Duodenal mucosa (tissue), 2 donors: Measurements from ENCODE around the gene PAQR7.
A peak's percentile ranks its signal among the peaks of the same experiment; 100 is the strongest.

ENCODE experiments used
- H3K27ac ChIP-seq: one replicate; pipeline ENCODE4 v1.7.0; 2013; ENCODE audit warnings: low read depth, low read length
- H3K27me3 ChIP-seq, 2 donors: one replicate each; pipeline ENCODE4 v1.7.0; 2013; ENCODE audit warnings: low read length in 2 of 2, control low read depth in 1 of 2; ENCODE audit not compliant: insufficient read depth in 2 of 2, control insufficient read depth in 1 of 2
- H3K36me3 ChIP-seq, 2 donors: one replicate each; pipeline ENCODE4 v1.7.0; 2013; ENCODE audit warnings: low read length in 2 of 2, control low read depth in 1 of 2; ENCODE audit not compliant: insufficient read depth in 2 of 2, control insufficient read depth in 1 of 2
- H3K4me1 ChIP-seq, 2 donors: one replicate each; pipeline ENCODE4 v1.7.0; 2013; ENCODE audit warnings: low read length in 2 of 2, control low read depth in 1 of 2; ENCODE audit not compliant: insufficient read depth in 2 of 2, control insufficient read depth in 1 of 2
- H3K4me3 ChIP-seq, 2 donors: one replicate each; pipeline ENCODE4 v1.7.0; 2013; ENCODE audit warnings: low read length in 2 of 2, low read depth in 1 of 2
- H3K9ac ChIP-seq, 2 donors: one replicate each; pipeline ENCODE4 v1.7.0; 2013; ENCODE audit warnings: low read length in 2 of 2, low read depth in 1 of 2
- H3K9me3 ChIP-seq, 2 donors: one replicate each; pipeline ENCODE4 v1.7.0; 2013; ENCODE audit warnings: low read length in 2 of 2, control low read depth in 1 of 2; ENCODE audit not compliant: control insufficient read depth in 1 of 2

Gene PAQR7

GRCh38 chr1:25819491-25820246 lies 55.8 kb downstream of the PAQR7 start, which contains the start of gene MTFR1L:
MTFR1L (plus strand) TSS chr1:25819954; CDS start chr1:25823105, 3,151 bp downstream.
- Histone ChIP-seq H3K36me3 (peaks cover under 1 to 16% of the 10 kb centered on the region in 2 donors), H3K9me3 (no peaks in the 10 kb centered on the region), H3K9ac (peak within 1 kb of the TSS; percentile 76 to 86), H3K4me1 (peaks cover 33 to 38% of the 10 kb centered on the region in 2 donors), H3K27me3 (no peaks in the 10 kb centered on the region), H3K4me3 (peak within 1 kb of the TSS; percentile 93 to 95), H3K27ac (peak within 1 kb of the TSS; percentile 88)

DNA sequence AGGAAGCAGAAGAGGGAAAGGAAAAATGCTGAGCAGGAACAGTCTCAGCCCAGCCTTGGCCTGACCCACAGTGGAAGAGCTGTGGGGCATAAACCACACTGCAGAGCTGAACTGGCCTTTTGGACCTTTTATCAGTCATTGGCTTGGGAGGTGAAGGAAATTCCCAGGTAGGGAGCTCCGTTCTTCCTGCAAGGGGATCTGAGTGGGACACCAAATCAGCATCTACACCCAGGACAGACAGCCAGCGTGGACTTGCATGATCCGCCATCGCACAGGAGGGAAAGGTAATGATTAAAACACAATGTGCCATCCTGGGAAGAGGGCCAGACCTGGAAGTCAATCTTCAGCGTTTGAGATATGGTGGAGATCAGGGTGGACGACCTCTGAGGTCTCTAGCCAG lies 56.9 kb downstream of the PAQR7 start:
- Histone ChIP-seq H3K9ac (peak overlapping the region; percentile 76 to 86), H3K27ac (peak overlapping the region; percentile 88), H3K4me3 (peak overlapping the region; percentile 93 to 95), H3K9me3 (no peaks in the 10 kb centered on the region), H3K4me1 (peaks cover 33 to 38% of the 10 kb centered on the region in 2 donors), H3K27me3 (no peaks in the 10 kb centered on the region), H3K36me3 (peaks cover 0 to 15% of the 10 kb centered on the region in 2 donors)

GRCh38 chr1:25817840-25818501 lies 57.5 kb downstream of the PAQR7 start:
- Histone ChIP-seq H3K9ac (peak overlapping the region; percentile 2 to 76), H3K27me3 (no peaks in the 10 kb centered on the region), H3K27ac (peak overlapping the region; percentile 60), H3K9me3 (no peaks in the 10 kb centered on the region), H3K36me3 (peaks cover 0 to 15% of the 10 kb centered on the region in 2 donors), H3K4me3 (peak overlapping the region in 1 of 2 donors; percentile 93), H3K4me1 (peaks cover 33 to 38% of the 10 kb centered on the region in 2 donors)

- no peak overlapping the region for H3K4me3 ChIP-seq
- peaks cover 0 to 20% of the 10 kb centered on the region in 2 donors for H3K36me3 ChIP-seq
- H3K27me3 ChIP-seq: no peaks in the 10 kb centered on the region
- no peak overlapping the region for H3K9ac ChIP-seq
- H3K9me3 ChIP-seq: no peaks in the 10 kb centered on the region
- H3K4me1 ChIP-seq: peaks cover 25 to 29% of the 10 kb centered on the region in 2 donors
- no peak overlapping the region for H3K27ac ChIP-seq
Measured at GRCh38 chr1:25816112-25816718, 59.3 kb downstream of the PAQR7 start.

DNA sequence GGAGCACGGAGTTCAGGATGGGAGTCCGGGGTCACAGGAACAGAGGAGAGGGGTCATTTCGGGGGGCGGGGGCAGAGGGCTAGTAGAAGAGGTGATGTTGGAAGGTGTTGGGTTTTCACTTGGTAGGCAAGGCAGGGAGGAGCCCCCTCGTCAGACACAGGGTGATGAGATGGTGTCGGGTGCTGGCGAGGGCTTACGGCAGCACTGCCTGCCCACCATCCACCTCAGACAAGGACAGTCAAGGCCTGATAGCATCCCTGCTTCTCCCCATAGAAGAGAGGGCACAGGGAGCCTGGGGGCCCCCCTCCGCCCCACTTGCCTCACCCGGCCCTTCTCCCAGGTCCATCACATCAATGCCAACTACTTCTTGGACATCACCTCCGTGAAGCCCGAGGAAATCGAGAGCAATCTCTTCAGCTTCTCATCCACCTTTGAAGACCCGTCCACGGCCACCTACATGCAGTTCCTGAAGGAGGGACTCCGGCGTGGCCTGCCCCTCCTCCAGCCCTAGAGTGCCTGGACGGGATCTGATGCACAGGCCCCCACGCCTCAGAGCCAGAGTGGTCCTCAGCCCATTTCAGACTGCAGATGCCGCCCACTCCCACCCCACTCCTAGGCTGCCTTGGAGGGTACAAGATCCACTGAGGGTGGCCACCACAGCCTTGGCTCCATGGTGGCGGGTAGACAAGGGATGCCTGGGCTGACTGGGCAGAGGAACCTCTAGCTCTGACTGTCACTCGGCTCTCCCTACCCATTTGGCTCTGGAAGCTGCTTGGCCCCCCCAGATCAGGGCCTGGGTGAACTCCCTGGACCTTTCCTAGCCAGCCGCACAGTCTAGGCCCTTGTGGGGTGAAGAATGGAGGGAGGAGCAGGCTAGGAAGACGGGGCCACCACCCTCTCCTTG lies 60.0 kb downstream of the PAQR7 start:
- Histone ChIP-seq H3K4me1 (peaks cover 20 to 29% of the 10 kb centered on the region in 2 donors), H3K9ac (no peak overlapping the region), H3K27ac (no peak overlapping the region), H3K36me3 (peaks cover 0 to 21% of the 10 kb centered on the region in 2 donors), H3K27me3 (no peaks in the 10 kb centered on the region), H3K9me3 (no peaks in the 10 kb centered on the region), H3K4me3 (no peak overlapping the region)

DNA sequence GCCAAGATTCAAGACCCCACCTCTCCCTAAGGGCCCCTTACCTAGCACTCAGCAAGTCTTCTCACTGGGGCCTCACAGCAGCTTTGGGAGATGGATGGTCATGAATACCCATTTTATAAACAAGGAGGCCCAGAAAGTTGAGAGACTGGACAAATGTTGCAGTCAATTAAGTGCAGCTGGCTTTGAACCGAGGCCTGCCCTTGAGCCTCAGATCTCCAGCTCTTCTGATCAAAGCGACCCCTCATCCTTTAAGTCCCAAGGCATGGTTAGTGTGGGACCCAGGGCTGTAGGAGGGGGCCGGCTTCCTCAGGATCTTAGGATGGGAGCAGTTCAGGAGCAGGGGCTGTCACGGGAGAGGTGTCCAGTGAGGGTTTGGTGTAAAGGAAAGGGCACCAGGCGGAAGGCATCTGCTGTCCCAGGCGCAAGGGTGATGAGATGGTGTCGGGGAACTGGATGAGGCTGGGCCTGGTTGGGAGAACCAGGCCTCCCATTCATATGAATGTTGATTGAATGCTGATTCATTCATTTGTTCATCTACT lies 60.9 kb downstream of the PAQR7 start:
- H3K27me3 ChIP-seq: no peaks in the 10 kb centered on the region
- peaks cover 20 to 34% of the 10 kb centered on the region in 2 donors for H3K4me1 ChIP-seq
- H3K9me3 ChIP-seq: no peaks in the 10 kb centered on the region
- no peak overlapping the region for H3K27ac ChIP-seq
- H3K4me3 ChIP-seq: no peak overlapping the region
- peaks cover under 1 to 21% of the 10 kb centered on the region in 2 donors for H3K36me3 ChIP-seq
- no peak overlapping the region for H3K9ac ChIP-seq

DNA sequence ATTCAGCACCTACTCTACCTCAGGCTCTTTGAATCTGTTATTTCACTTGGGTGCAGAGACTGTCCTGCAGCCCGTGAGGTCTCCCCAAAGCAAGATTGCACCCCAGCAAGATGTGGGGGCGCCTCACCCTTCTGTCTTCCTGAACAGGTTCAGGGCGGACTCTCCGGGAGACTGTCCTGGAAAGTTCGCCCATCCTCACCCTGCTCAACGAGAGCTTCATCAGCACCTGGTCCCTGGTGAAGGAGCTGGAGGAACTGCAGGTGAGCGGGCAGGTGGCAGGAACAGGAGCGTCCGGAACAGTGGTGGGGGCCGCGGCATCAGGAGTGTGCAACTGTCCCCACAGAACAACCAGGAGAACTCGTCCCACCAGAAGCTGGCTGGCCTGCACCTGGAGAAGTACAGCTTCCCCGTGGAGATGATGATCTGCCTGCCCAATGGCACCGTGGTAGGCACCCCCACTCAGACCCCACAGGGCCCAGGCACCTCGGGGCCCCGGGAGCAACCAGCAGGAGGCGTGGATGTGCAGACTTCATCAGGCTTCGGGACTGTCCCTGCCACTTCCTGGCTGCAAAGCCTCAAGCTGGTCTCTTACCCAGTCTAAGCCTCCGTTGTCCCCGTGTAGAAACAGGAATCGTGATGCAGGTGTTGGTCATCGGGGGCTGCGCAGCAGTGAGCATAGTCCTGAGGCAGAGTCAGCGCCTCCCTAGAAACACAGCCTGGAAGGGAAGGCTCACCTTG lies 61.6 kb downstream of the PAQR7 start:
- no peaks in the 10 kb centered on the region for H3K27me3 ChIP-seq
- peaks cover 16 to 36% of the 10 kb centered on the region in 2 donors for H3K4me1 ChIP-seq
- H3K27ac ChIP-seq: no peak overlapping the region
- no peak overlapping the region for H3K9ac ChIP-seq
- no peak overlapping the region for H3K4me3 ChIP-seq
- peaks cover 7 to 21% of the 10 kb centered on the region in 2 donors for H3K36me3 ChIP-seq
- H3K9me3 ChIP-seq: no peaks in the 10 kb centered on the region

DNA sequence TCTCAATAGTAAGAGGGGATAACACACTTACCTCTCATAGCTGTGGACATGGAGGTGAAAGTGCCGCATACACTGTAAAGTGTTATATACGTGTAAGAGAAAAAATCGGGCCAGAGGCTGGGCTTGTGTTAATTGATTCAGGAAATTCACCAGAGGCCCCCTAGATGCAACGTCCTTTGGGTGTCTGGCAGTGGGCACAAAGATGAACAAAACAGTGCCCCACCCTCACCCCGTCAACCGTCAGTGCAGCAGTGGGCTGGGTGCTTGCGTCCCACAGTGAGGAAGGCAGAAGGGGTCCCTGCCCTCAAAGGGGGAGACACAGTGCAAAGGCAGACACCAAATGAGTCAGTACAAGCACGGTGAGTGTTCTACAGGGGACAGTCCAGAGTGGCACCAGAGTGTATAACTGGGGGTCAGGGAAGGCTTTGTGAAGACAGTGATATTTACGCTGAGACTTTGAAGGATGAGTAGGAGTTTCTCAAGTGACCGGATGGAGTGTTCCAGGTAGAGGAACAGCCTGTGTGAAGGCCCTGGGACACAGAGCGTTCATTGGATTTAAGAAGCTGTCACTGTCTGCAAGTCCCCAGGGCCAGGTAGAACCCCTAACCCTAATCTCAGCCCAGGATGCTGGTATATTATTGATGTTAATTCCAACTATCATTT lies 62.3 kb downstream of the PAQR7 start:
- no peak overlapping the region for H3K27ac ChIP-seq
- peaks cover 8 to 21% of the 10 kb centered on the region in 2 donors for H3K36me3 ChIP-seq
- H3K4me1 ChIP-seq: peaks cover 9 to 29% of the 10 kb centered on the region in 2 donors
- H3K9me3 ChIP-seq: no peaks in the 10 kb centered on the region
- H3K27me3 ChIP-seq: no peaks in the 10 kb centered on the region
- H3K4me3 ChIP-seq: no peak overlapping the region
- H3K9ac ChIP-seq: no peak overlapping the region
